A673 (cell line): ENCODE measurements around the gene PSTPIP1.

Experiments used
- EZH2 ChIP-seq: fragments of 200-600 bp; sonication (generic); IDR thresholded peaks from 2 replicates; pipeline ENCODE4 v1.6.1; 2017; ENCODE audit warnings: borderline replicate concordance, low read depth, mild to moderate bottlenecking, mixed read lengths, antibody characterized with exemption, low read length; ENCODE audit not compliant: poor library complexity, severe bottlenecking
- TF ChIP-seq, protein P1 (sequence below): fragments of 300-800, 200-600 bp; sonication (generic); conservative IDR thresholded peaks from 2 replicates; pipeline ENCODE4 v1.5.1; 2017; ENCODE audit warnings: low read depth, mild to moderate bottlenecking, antibody characterized with exemption, low read length, moderate library complexity, mixed read lengths

- TF ChIP-seq, protein P1, sequence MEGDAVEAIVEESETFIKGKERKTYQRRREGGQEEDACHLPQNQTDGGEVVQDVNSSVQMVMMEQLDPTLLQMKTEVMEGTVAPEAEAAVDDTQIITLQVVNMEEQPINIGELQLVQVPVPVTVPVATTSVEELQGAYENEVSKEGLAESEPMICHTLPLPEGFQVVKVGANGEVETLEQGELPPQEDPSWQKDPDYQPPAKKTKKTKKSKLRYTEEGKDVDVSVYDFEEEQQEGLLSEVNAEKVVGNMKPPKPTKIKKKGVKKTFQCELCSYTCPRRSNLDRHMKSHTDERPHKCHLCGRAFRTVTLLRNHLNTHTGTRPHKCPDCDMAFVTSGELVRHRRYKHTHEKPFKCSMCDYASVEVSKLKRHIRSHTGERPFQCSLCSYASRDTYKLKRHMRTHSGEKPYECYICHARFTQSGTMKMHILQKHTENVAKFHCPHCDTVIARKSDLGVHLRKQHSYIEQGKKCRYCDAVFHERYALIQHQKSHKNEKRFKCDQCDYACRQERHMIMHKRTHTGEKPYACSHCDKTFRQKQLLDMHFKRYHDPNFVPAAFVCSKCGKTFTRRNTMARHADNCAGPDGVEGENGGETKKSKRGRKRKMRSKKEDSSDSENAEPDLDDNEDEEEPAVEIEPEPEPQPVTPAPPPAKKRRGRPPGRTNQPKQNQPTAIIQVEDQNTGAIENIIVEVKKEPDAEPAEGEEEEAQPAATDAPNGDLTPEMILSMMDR, result no peak
- no peak for TF ChIP-seq EZH2
These were observed 43.6 kb downstream of the PSTPIP1 start for GRCh38 chr15:77038312-77039216.
